Glomerular visceral epithelial cell (primary cell): ENCODE measurements around the gene THSD8.

ENCODE experiments used
- DNase-seq: peaks from one replicate; pipeline ENCODE4 v3.0.0-alpha.2; 2016; ENCODE audit errors: extremely low spot score

The THSD8 gene

DNA sequence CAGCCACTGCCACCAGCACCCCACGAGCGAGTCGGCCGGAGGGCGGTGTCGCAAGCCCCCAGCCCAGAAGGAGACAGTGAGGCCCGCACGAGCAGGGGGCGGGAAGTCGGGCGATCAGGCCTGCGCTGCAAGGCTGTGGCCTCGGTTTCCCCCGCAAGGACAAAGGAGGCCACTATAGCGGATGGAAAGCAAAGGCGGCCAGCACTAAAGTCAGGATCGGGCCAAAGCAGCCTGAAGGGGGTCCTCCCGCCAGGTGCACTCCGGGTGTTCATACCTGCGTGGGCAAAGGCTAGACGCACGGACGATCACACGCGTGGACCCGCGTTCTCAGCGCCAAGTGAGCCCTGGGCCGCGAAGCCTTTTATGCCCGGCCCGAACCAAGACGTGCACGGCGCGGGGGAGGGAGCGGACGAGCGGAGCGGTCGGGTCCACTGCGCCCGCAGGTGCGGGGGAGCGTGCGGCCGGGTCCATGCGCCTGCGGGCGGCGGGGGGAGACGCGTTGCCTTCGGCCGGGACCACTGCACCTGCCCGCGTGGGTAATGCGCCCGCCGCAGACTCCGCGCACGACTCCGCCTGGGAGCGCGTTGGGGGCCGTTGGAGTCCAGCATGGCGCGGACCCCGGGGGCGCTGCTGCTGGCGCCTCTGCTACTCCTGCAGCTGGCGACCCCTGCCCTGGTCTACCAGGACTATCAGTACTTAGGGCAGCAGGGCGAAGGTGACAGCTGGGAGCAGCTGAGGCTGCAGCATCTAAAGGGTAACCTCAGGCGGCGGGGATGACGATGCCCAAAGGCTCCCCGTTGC lies at the start of gene THSD8, which contains the start of gene PRDX2:
Gene THSD8, plus strand, starts transcription at position 604 of the 801 bp plus-strand sequence. Its CDS starts 3 bp downstream, at position 607.
Gene PRDX2, minus strand, starts transcription at position 335 of the 801 bp plus-strand sequence. CDS start 539 bp downstream, outside the sequence.
- DNase-seq, result peak; percentile 76

DNA sequence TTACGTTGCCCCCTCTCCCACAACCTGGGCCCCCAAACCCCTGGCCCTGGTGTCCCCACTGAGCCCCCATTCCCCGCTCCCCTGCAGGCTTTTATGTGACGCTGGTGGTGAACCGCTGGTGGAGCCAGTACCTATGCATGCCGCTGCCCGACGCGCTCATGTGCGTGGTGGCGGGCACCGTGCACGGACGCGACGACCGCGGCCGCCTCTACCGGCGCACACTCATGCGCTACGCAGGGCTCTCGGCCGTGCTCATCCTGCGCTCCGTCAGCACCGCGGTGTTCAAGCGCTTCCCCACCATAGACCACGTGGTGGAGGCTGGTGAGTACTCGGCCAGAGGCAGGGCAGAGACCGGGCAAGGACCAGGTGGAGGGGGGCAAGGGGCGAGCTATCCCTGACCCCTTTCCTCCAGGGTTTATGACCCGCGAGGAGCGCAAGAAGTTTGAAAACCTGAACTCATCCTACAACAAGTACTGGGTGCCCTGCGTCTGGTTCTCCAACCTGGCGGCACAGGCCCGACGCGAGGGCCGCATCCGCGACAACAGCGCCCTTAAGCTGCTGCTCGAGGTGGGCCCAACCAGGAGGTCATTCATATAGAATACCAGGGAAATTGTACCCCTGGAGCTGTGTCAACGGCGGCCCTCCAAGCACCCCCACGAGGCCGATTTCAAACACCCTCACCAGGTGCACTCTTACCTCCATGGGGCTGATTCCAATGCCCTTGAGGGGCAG lies 47.2 kb upstream of the THSD8 start:
- DNase-seq, result no peak

DNA sequence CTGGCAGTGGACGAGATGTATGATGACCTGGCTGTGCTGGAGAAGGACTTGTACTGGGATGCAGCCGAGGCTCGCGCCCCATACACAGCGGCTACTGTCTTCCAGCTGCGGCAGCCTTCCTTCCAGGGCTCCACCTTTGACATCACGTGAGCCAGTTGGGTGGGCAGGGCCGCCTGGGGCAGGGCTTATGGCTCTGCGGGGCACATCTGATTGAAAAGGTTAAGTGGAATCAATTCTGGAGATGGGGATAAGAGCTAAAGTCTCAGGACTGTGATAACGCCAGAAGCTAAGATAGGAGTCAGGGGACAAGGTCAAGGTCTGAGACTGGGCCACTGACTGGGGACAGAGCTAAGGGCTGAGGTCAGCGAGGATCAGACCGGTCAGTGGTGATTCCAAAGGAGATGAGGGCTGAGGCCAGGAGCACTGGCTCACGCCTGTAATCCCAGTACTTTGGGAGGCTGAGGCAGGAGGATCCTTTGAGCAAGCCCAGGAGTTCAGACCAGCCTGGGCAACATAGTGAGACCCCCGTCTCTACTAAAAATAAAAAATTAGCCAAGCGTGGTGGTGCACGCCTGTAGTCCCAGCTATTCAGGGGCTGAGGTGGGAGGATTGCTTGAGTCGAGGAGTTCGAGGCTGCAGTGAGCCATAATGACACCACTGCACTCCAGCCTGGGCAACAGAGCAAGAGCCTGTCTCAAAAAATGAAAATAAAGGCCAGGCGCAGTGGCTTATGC lies 45.6 kb upstream of the THSD8 start:
- DNase-seq, result no peak

DNA sequence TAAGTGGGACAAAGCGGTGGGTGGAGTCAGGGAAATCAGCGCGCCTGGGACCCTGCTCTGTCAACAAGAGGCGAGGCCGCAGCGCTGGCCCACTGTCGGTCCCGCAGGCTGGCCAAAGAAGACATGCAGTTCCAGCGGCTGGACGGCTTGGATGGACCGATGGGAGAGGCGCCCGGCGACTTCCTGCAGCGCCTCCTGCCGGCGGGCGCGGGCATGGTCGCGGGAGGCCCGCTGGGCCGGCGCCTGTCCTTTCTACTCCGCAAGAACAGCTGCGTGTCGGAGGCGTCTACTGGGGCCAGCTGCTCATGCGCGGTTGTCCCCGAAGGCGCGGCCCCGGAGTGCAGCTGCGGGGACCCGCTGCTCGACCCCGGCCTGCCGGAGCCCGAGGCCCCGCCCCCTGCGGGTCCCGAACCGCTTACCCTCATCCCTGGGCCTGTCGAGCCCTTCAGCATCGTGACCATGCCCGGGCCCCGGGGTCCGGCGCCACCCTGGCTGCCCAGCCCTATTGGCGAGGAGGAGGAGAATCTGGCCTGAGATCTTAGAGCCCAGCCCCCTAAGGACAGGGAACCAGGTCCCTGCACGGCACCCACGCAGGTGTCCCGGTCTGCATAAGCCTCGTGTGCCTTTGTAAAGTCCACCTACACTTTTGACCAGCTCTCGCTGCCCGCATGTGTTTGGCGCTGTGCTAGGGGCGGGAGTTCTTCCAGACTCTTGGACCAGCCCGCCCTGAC lies 44.2 kb upstream of the THSD8 start:
- DNase-seq, result peak; percentile 67

DNA sequence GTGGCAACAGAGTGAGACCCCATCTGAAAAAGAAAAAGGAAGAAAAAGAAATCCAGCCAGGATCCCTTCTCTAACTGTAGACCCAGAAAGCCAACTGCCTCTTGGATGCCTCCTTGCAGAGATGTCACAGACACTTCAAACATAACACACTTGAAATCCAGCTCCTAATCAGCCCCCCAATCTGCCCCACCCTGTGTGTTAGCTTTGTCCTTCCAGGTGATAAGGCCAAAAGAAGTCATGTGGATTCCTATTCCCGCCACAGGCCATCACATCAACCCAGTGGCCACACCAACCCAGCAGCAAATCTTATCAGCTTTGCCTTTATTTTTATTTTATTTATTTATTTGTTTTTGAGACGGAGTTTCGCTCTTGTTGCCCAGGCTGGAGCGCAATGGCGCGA lies 42.2 kb upstream of the THSD8 start:
- DNase-seq, result no peak

DNA sequence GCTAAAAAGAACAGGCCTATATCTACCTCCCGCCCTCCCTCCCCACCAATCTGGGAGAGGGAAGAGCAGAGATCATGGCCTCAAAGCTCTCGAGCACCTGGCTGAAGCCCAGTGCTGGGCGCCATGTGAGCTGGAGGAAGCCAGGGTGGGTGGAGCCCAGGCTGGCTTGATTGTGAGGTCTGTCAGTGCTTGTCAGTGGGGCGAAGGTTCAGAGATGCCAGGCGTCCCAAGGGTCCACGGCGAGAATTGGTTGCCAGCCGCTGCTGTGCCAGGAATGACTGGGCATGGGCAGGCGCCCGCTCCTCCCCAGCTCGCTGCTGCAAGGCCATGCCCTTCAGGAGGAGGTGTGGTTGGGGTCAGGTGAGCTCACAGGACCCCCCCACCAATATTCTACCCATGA lies 38.8 kb upstream of the THSD8 start:
- DNase-seq, result no peak

DNA sequence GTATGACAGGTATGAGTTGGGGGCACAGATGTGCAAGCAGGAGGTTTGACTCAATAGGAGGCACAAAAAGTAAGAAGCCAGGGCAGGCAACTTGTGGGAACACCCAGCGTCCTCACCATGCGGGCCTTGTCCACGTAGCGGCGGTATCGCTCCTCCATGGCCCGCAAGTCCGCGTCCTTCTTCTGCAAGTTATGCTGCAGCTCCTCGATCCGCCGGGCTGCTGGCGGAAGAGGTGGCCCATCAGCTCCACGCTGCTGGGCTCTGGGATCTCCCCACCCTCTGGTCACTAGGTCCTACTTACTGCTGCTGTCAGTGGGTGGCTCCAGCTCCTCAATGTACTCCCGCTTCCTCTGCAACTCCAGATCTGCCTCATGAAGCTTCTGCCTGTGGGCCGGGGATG lies 37.2 kb upstream of the THSD8 start:
- no peak for DNase-seq

DNA sequence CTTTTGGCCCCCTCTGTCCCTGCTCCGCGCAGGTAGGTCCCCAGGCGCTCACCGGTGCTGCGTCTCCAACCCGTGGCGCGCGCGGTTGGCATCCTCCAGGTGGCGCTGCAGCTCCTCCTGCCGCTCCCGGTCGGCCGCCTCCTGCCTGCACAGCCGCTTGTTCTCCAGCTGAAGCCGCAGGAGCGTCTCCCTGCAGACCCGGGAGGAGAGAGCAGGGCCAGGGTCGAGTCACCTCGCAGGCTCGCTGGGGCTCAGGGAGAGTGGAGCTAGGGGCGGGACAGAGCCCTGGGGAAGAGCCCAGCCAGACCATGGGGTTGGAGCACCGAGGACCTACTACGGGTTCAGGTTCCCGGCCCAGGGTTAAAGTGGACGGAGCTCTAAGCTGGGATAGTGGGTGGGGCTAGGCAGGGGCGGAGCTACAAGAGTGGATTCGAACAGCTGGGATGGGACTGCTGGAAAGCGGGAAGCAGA lies 35.8 kb upstream of the THSD8 start:
- DNase-seq, result peak; percentile 84

DNA sequence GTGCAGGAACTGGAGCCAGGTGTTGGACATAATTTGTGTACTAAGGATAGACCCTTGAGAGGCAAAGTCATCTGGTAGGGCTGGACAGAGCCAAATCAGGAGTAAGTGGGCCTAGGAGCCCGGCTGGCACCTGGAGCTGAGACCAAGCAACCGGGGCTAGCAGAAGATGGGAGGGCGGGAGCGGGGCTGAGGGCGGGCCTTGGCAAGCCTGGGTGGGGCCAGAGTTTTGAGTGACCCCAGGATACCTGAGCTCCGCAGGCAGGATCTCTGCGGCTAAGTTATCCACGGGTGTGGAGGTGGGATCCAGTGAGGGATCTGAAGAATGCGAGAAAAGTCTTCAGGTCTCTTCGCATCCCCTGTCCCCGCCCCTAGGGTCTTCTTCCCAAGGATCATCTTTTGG lies 34.7 kb upstream of the THSD8 start:
- no peak for DNase-seq

DNA sequence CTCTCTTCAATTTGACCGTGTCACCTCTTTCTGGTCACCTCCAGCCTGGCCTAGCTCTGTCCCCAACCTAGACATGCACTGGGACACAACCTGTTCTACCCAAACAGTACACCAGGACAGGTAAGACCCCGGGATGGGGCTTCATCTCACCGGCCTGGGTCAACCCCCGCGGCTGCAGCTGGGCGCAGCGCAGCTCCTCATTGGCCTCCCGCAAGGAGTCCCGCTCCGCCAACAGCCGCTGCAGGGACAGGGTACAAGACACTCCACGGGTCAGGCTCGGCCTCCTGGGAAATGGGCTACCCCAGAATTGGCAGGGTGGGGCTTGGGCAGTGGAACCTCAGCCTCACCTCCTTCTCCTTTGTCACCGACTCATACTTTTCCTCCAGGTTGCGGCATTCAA lies 34.2 kb upstream of the THSD8 start:
- DNase-seq, result no peak

DNA sequence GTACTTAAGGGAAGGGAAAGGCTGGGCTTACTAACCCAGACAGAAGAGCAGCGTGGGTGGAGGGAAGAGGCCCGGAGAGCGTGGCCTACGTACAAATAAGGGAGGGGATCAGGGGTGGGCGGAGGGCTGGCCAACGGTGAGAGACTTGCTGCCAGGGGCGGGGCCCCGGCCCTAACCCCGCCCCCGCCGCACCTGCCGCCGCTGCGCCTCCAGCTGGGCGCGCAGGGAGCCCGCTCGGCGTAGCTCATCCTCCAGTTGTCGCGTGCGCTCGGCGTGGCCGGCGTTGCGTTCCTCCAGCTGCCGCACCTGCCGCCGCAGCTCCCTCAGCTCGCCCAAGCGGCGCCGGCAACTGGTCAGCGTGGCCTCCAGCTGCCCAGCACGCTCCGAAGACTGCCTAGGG lies 32.2 kb upstream of the THSD8 start:
- DNase-seq, result no peak

DNA sequence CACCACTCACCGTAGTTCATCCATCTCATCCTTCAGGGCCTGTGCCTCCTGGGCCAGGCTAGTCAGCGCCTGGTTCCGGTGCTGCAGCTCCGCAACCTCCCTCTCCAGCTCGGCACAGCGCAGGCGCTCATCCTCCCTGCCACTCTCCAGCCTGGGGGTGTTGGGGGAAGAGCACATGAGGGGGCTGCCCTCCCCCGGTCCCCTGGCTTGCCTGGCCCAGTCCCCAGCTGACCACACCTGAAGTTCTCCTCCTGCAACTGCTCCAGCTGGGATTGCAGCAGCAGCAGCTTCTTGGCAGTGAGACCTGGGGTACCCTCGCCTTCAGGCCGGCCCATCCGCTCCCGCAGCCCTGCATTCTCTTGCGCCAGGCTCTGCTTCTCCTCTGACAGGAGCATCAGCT lies 30.9 kb upstream of the THSD8 start:
- DNase-seq, result no peak

DNA sequence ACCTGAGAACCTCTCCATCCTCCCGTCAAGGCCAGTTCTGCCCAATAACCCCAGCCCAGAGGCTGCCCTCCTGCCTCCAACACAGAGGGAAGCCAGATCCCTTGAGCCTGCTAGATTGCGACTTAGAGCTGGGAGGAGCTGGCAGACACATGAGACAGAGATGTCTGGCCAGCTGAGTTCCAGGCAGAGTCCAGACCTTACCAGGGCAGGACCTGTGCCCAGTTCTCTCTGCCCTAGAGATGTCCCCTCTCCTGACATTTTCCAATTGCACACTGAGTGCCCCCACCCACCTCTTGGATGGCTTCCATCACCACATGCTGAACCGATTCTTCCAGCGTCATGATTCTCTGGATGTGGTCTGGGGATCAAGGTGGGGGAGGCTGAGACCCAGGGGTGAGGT lies 29.5 kb upstream of the THSD8 start:
- no peak for DNase-seq

DNA sequence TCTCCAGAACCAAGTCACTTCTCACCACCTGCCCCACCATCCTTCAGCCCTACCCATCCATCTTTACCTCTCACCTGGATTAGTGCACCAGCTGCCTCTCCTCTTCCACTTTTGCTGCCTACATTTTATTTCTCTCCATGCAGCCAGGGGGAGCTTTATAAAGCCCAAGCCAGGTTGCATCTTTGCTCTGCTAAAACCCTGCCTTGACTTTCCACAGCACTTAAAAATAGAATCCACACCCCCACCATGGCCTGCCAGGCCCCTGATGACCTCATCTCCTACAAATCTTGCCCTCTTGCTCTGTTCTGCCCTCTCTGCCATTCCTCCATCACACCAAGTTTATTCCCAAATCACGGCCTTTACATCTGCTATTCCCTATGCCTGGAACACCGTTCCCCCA lies 28.3 kb upstream of the THSD8 start:
- peak; percentile 54 for DNase-seq

DNA sequence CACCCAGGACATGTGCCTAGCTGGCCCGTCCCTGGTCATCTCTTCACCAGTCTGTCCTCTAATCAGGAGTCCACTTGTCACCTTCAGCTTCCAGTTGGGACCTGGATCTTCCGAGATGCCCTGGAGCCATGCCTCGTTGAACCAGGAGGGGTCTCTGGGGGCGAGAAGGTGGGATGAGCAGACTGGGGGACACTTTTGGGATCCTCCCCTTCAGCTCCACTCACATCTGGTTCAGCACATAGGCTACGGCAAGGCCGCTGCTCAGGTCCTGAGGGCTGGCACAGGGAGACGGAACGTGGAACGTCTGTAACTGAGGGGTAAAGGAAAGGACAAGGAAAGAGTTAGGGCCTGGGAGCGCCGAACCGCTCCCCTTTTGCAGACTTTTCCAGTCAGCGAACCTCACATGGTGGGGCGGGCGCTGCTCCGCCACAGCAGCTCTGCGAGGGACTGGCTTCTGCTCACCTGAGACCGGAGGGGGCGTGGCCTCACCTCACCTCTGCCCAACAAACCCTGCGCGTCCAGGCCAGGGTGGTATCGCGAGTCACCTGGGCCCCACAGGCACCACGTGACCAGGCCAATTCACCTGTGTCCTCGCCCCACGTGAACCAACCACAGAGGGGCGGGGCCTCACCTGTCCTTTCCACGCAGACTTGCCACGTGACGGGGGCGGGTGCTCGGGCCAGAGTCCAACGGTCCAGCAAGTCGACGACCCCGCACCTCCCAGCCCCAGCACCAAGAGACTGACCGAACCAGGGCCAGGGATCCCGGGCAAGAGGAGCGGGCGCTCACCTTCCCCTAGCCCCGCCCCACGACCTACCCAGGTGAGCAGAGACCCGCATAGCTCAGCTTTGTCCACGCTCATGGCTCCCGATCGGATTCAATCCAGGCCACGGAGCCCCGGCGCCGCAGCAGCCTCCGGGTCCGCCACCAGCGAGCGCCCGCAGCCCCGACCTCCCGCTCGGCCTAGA lies 27.0 kb upstream of the THSD8 start, which contains the start of gene HOOK2:
Gene HOOK2, minus strand, starts transcription at position 965 of the 968 bp plus-strand sequence. Its CDS starts 103 bp downstream, at position 862.
- no peak for DNase-seq

DNA sequence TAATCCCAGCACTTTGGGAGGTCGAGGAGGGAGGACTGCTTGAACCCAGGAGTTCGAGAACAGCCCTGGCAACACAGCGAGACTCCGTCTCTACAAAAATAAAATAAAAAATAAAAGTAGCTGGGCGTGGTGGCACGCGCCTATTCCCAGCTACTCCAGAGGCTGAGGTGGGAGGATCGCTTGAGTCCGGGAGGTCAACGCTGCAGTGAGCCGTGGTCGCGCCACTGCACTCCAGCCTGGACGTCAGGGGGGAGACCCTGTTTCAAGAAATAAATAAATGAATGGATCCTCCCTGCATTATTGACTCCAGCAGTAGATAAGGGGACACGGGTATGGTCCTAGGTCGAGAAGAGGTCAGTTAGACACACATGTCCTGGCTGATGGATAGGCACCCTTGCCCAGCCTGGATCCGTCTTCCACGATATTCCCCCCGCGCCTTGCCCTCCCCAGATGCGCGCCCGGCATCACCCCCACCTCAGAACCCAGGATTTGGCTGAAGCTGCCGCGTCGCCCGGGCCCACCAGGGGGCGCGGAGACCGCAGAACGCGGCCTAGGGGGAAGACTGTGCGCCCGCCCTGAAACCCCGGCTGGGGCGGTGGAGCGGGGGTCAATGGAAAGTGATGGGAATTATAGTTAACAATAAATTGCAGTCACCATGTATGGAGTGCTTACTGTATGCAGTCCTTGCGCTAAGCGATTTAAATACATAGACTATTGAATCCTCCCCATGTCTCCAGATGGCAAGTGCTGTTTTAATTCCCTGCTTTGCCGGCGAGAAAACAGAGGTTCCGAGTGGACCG lies 24.5 kb upstream of the THSD8 start:
- peak; percentile 82 for DNase-seq

DNA sequence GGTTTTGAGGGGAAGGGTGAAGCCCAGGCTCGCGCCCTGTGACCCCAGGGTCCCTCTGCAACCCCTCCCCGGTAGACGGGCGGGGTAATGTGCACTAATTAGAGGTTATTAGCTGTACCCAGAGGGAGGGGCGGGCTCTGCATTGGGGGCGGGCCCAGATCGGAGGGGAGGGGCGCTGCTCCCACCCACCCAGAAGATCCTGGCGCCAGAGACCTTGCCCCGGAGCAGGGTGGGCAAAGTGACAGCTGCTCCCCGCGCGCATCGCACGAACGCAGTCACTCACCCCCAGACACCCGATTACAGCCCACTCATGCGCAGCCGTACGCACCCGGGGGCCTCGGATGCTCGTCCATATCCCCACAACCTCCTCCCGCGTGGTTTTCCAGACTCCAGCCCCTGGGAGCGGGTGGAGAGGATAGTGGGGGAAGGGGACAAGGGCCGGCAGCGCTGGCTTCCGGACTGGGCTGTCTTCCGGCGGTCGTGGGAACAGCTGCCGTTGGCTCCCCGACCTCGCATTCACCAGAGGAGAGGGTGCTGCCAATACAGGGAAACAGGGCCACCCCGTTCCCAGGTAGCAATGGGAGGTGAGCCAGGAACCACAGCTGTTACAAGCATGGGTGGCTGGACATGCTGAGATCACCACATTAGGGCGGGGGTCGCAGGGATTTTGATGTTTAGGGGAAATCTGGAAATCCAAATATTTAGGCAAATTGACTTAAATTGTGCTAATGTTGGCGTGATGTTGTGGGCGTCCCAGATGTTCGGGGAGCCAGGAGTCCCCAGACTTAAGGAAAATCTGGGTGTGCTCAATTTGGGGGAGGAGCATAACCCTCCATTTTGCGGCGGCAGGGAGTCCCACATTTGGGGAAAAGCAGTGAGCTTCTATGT lies 23.6 kb upstream of the THSD8 start:
- peak; percentile 78 for DNase-seq

DNA sequence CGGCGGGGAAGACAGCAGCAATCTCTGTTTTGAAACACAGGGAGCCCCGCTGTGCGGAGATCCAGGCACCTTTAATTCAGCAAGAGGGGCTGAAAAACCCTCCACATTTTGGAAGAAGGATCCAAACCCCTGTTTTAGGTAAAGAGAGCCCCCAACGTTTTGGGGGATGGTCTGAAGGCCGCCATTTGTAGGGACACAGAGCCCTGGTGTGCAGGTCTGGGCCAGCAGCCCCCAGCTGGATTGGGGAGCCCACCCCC lies 23.0 kb upstream of the THSD8 start:
- DNase-seq, result no peak
